Hepatocyte (in vitro differentiated cells): Measurements from ENCODE around the gene FOXC2. TPM values are rescaled to one million over a fixed set of nuclear protein-coding genes. Genes with fewer than 3 reads are reported as not detected.

Experiments
- DNase-seq: peaks from one replicate; pipeline ENCODE4 v3.0.0-alpha.2; 2016; ENCODE audit warnings: low spot score
- H2AFZ ChIP-seq: fragments of 200-600 bp; sonication (generic); 2 replicates; pipeline ENCODE4 v1.6.0; 2016; ENCODE audit warnings: antibody characterized with exemption, mild to moderate bottlenecking
- H3K27ac ChIP-seq: fragments of 200-600 bp; sonication (generic); 2 replicates; pipeline ENCODE4 v1.5.1; 2016; ENCODE audit warnings: mild to moderate bottlenecking
- H3K27me3 ChIP-seq: fragments of 200-600 bp; sonication (generic); 2 replicates; pipeline ENCODE4 v1.6.1; 2016
- H3K36me3 ChIP-seq: fragments of 200-600 bp; sonication (generic); replicated peaks from 2 replicates; pipeline ENCODE4 v1.5.1; 2016; ENCODE audit warnings: low read depth; ENCODE audit not compliant: insufficient read depth
- H3K4me1 ChIP-seq: fragments of 200-600 bp; sonication (generic); 2 replicates; pipeline ENCODE4 v1.5.1; 2016; ENCODE audit warnings: mild to moderate bottlenecking, moderate library complexity; ENCODE audit not compliant: insufficient read depth
- H3K4me2 ChIP-seq: fragments of 200-600 bp; sonication (generic); 2 replicates; pipeline ENCODE4 v1.6.0; 2016
- H3K4me3 ChIP-seq: fragments of 200-600 bp; sonication (generic); 2 replicates; pipeline ENCODE4 v1.5.1; 2016; ENCODE audit warnings: mild to moderate bottlenecking
- H3K79me2 ChIP-seq: fragments of 200-600 bp; sonication (generic); 2 replicates; pipeline ENCODE4 v1.6.0; 2017; ENCODE audit warnings: mild to moderate bottlenecking
- H3K9me2 ChIP-seq: fragments of 200-600 bp; sonication (generic); replicated peaks from 2 replicates; pipeline ENCODE4 v1.6.0; 2017; ENCODE audit warnings: mild to moderate bottlenecking; ENCODE audit not compliant: insufficient read depth
- H3K9me3 ChIP-seq: fragments of 200-600 bp; sonication (generic); 2 replicates; pipeline ENCODE4 v1.5.1; 2016; ENCODE audit warnings: low read depth, mild to moderate bottlenecking
- H4K20me1 ChIP-seq: fragments of 200-600 bp; sonication (generic); 2 replicates; pipeline ENCODE4 v1.6.0; 2016; ENCODE audit warnings: mild to moderate bottlenecking; ENCODE audit not compliant: insufficient read depth, poor library complexity, severe bottlenecking
- CTCF ChIP-seq: fragments of 200-600 bp; sonication (generic); IDR thresholded peaks from 2 replicates; pipeline ENCODE4 v1.5.1; 2016; ENCODE audit warnings: antibody characterized with exemption, mild to moderate bottlenecking; ENCODE audit not compliant: poor library complexity
- EZH2 ChIP-seq: fragments of 200-600 bp; sonication (generic); IDR thresholded peaks from 2 replicates; pipeline ENCODE4 v1.6.1; 2016; ENCODE audit warnings: antibody characterized with exemption, mild to moderate bottlenecking, borderline replicate concordance
- EZH2phosphoT487 ChIP-seq: fragments of 200-600 bp; sonication (generic); IDR thresholded peaks from one replicate; pipeline ENCODE4 v1.6.1; 2018; ENCODE audit warnings: antibody characterized with exemption, mild to moderate bottlenecking, low read depth, moderate library complexity; ENCODE audit not compliant: unreplicated experiment, severe bottlenecking
- WGBS: methylation state at CpG from one replicate; pipeline ENCODE4 v1.1.6; 2016; ENCODE audit warnings: low lambda C conversion rate; ENCODE audit errors: missing lambda C conversion rate; 5-methylcytosine and 5-hydroxymethylcytosine counted together
- polyA plus RNA-seq: library from polyadenylated mRNA; unstranded; fragments of >200 nt; fragmentation: Nextera tagmentation; extraction: Ambion mirVana; gene quantifications from 2 replicates; pipeline ENCODE4 v1.2.1, GENCODE V29; 2016
- total RNA-seq: library from RNA; depleted of rRNA; stranded (reverse); fragments of >200 nt; gene quantifications from 2 replicates; pipeline ENCODE4 v1.2.3, GENCODE V29; 2014

The FOXC2 gene
- total and polyA plus RNA-seq, 2 experiments from 2014 or later, result 0.30 TPM; not detected in 1

GRCh38 chr16:86555704-86556075 is 10.9 kb upstream of the FOXC2 start:
- WGBS, result 67% methylated on average over 15 of the region's 17 CpGs
- Histone ChIP-seq H3K27ac (peak overlapping the region; percentile 69), H3K4me1 (peaks cover 10% of the 10 kb centered on the region), H3K4me3 (peak overlapping the region; percentile 67), H2AFZ (peak overlapping the region; percentile 93), H3K36me3 (no peaks in the 10 kb centered on the region), H3K27me3 (no peaks in the 10 kb centered on the region), H3K9me2 (no peaks in the 10 kb centered on the region), H4K20me1 (no peaks in the 10 kb centered on the region), H3K4me2 (peak overlapping the region; percentile 89), H3K9me3 (no peaks in the 10 kb centered on the region), H3K79me2 (peaks cover 11% of the 10 kb centered on the region)
- no peak for DNase-seq
- TF ChIP-seq CTCF, result no peak
- TF ChIP-seq EZH2phosphoT487, result no peak
- no peak for TF ChIP-seq EZH2

GRCh38 chr16:86556576-86556975 is 10.1 kb upstream of the FOXC2 start:
- 76% methylated on average over 5 of the region's 5 CpGs for WGBS
- Histone ChIP-seq H3K4me3 (no peak overlapping the region), H3K9me3 (no peaks in the 10 kb centered on the region), H3K36me3 (no peaks in the 10 kb centered on the region), H3K79me2 (peaks cover 11% of the 10 kb centered on the region), H3K4me1 (peaks cover 10% of the 10 kb centered on the region), H3K27ac (no peak overlapping the region), H3K27me3 (no peaks in the 10 kb centered on the region), H2AFZ (no peak overlapping the region), H3K9me2 (no peaks in the 10 kb centered on the region), H3K4me2 (no peak overlapping the region), H4K20me1 (no peaks in the 10 kb centered on the region)
- DNase-seq, result no peak
- TF ChIP-seq EZH2, result no peak
- TF ChIP-seq EZH2phosphoT487, result no peak
- TF ChIP-seq CTCF, result no peak

- WGBS, result 86% methylated on average over 4 of the region's 4 CpGs
- H3K27me3 ChIP-seq, result no peaks in the 10 kb centered on the region
- no peak for DNase-seq
Measured at GRCh38 chr16:86557587-86557986, 9.0 kb upstream of the FOXC2 start.

More at GRCh38 chr16:86557587-86557986, 9.0 kb upstream of the FOXC2 start:
- Histone ChIP-seq H3K4me3 (no peak overlapping the region), H3K4me1 (peaks cover 10% of the 10 kb centered on the region), H2AFZ (no peak overlapping the region), H3K36me3 (no peaks in the 10 kb centered on the region), H4K20me1 (no peaks in the 10 kb centered on the region), H3K9me3 (no peaks in the 10 kb centered on the region), H3K4me2 (no peak overlapping the region), H3K79me2 (peaks cover 11% of the 10 kb centered on the region), H3K9me2 (no peaks in the 10 kb centered on the region), H3K27ac (no peak overlapping the region)
- no peak for TF ChIP-seq EZH2phosphoT487
- TF ChIP-seq EZH2, result no peak
- TF ChIP-seq CTCF, result no peak
